Measurements from ENCODE around the gene SAFB2.

DNA sequence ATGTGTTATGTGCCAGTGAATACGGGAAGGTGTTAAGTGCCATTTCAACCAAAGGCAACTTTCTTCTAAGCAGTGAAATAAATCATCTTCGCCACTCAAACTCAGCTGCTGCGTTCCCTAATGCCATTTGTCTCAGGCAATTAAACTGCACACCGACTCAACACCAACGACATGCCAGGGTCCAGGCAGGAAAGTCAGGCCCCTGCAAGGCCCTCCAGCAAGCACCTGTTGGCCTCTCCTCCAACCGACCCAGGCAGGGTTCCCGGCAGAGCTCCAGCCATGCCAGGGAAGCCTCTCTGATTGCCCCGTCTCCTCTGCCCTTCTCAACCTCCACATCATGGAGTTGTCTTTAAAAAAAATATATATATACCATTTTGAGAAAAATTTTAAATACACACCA lies 21.8 kb downstream of the SAFB2 start:
- TF ChIP-seq RAD21 (IDR thresholded peaks at IDR 0.05; ENCODE audit: low read depth) (no peak), EZH2phosphoT487 (IDR thresholded peaks at IDR 0.05; ENCODE audit: borderline replicate concordance) (no peak), POLR2A (IDR thresholded peaks at IDR 0.05; ENCODE audit: borderline replicate concordance, extremely low read depth, insufficient read depth, insufficient read length) (no peak), POLR2AphosphoS5 (IDR thresholded peaks at IDR 0.05; ENCODE audit: low read depth, low read length) (no peak)
- TF ChIP-seq, protein P1, sequence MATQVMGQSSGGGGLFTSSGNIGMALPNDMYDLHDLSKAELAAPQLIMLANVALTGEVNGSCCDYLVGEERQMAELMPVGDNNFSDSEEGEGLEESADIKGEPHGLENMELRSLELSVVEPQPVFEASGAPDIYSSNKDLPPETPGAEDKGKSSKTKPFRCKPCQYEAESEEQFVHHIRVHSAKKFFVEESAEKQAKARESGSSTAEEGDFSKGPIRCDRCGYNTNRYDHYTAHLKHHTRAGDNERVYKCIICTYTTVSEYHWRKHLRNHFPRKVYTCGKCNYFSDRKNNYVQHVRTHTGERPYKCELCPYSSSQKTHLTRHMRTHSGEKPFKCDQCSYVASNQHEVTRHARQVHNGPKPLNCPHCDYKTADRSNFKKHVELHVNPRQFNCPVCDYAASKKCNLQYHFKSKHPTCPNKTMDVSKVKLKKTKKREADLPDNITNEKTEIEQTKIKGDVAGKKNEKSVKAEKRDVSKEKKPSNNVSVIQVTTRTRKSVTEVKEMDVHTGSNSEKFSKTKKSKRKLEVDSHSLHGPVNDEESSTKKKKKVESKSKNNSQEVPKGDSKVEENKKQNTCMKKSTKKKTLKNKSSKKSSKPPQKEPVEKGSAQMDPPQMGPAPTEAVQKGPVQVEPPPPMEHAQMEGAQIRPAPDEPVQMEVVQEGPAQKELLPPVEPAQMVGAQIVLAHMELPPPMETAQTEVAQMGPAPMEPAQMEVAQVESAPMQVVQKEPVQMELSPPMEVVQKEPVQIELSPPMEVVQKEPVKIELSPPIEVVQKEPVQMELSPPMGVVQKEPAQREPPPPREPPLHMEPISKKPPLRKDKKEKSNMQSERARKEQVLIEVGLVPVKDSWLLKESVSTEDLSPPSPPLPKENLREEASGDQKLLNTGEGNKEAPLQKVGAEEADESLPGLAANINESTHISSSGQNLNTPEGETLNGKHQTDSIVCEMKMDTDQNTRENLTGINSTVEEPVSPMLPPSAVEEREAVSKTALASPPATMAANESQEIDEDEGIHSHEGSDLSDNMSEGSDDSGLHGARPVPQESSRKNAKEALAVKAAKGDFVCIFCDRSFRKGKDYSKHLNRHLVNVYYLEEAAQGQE (IDR thresholded peaks at IDR 0.05; ENCODE audit: low read depth), result no peak
